ENCODE measurements around the gene CAMSAP1. TPM values are rescaled to one million over a fixed set of nuclear protein-coding genes. Genes with fewer than 3 reads are reported as not detected.

CAMSAP1 gene
- total RNA-seq, 1 experiment from 2014 or later, result 52.7 TPM

DNA sequence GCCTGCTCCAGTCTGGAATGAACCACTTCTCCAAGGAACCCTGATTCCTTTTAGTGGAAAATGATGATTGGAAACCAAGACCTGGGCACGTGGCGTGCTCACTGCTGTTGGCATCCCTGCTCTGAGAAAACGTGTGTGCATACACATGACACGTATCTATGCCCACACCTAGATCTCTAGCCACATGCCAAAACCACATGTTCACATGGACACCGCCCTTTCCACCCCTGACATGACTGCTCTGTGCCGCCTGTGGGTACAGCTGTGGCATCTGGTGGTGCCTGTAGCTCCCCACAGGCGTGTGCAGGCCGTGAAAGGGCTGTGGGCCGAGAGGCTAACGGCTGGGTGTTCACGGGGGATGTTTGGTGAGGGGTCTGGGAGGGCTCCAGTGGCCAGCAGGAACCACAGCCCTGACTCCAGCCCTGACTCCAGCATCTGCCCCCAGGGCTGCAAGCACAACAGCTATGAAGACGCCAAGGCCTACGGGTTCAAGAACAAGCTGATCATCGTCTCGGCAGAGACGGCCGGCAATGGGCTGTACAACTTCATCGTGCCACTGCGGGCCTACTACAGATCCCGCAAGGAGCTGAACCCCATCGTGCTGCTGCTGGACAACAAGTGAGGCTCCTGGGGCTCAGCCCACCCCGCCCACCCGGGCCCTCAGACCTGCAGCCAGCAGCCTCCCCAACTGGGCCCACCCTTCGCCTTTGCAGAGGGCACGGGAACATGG lies 130.3 kb downstream of the CAMSAP1 start:
- no peak overlapping the region for H2AFZ ChIP-seq (ENCODE audit: low read length)
- no peaks in the 10 kb centered on the region for H3K27me3 Mint-ChIP-seq (ENCODE audit: low read depth)

More for the DNA sequence above, 130.3 kb downstream of the CAMSAP1 start:
- H3K18ac ChIP-seq (ENCODE audit: insufficient read length, low read depth, low read length), result no peak overlapping the region
- peaks cover 2% of the 10 kb centered on the region for H4K20me1 ChIP-seq (ENCODE audit: control insufficient read depth, insufficient read depth, insufficient read length)
- H2AK5ac ChIP-seq (ENCODE audit: insufficient read length, low read length), result no peak overlapping the region
- H3K23ac ChIP-seq (ENCODE audit: insufficient read length, low read depth, low read length), result no peak overlapping the region
- no peaks in the 10 kb centered on the region for H3K27me3 ChIP-seq (ENCODE audit: insufficient read depth, low read length)
- WGBS (ENCODE audit: extremely low coverage, insufficient read length, low lambda C conversion rate), result no CpG with 5 or more reads among the region's 25 CpGs
- H4K8ac ChIP-seq (replicated peaks; ENCODE audit: insufficient read length, low read depth, low read length), result no peak overlapping the region
- no peak overlapping the region for H4K5ac ChIP-seq (ENCODE audit: insufficient read length, low read depth, low read length)
- no peaks in the 10 kb centered on the region for H3K9me3 ChIP-seq (ENCODE audit: control insufficient read depth, low read depth, low read length)
- H3K23me2 ChIP-seq (ENCODE audit: insufficient read length, low read depth, low read length, poor library complexity, severe bottlenecking), result no peaks in the 10 kb centered on the region
- no peaks in the 10 kb centered on the region for H3K79me1 ChIP-seq (ENCODE audit: insufficient read depth, low read depth, low read length, poor library complexity, severe bottlenecking)
- no peak overlapping the region for H2BK120ac ChIP-seq (ENCODE audit: low read depth, low read length, poor library complexity, severe bottlenecking)
- no peak for TF ChIP-seq CTCF (conservative IDR thresholded peaks at IDR 0.05)
- Mint-ChIP-seq H3K9me3 (no peaks in the 10 kb centered on the region), H3K4me1 (no peaks in the 10 kb centered on the region), H3K4me3 (no peak overlapping the region), H3K36me3 (ENCODE audit: insufficient read depth in 1 of 3, low read depth in 3 of 3) (no peaks in the 10 kb centered on the region), H3K27ac (no peak overlapping the region)
- H3K9ac ChIP-seq (ENCODE audit: extremely low read depth, insufficient read length, low read length), result no peak overlapping the region
- H3K4ac ChIP-seq (ENCODE audit: low read depth, low read length), result no peak overlapping the region
- H3T11ph ChIP-seq (ENCODE audit: low read length), result no peak overlapping the region
- H3K4me1 ChIP-seq (ENCODE audit: insufficient read depth, low read length), result no peaks in the 10 kb centered on the region
- H3K27ac ChIP-seq (ENCODE audit: insufficient read length, low read depth, low read length), result no peak overlapping the region
- DNase-seq, result no peak
- no peak overlapping the region for H3K4me2 ChIP-seq (ENCODE audit: insufficient read depth, insufficient read length, low read length)
- no peaks in the 10 kb centered on the region for H3K79me2 ChIP-seq (ENCODE audit: insufficient read depth, low read length)
- no peak overlapping the region for H2BK15ac ChIP-seq (ENCODE audit: low read depth, low read length)
- H2BK5ac ChIP-seq (ENCODE audit: insufficient read length, low read length), result no peak overlapping the region
- H3K56ac ChIP-seq (ENCODE audit: insufficient read length, low read depth, low read length), result no peak overlapping the region
- no peak overlapping the region for H4K91ac ChIP-seq (ENCODE audit: insufficient read length, low read depth, low read length)
- no peak overlapping the region for H2BK20ac ChIP-seq (ENCODE audit: low read depth, low read length, poor library complexity, severe bottlenecking)
- H2BK12ac ChIP-seq (ENCODE audit: insufficient read length, low read depth, low read length), result no peak overlapping the region
- H3K14ac ChIP-seq (ENCODE audit: insufficient read depth, low read length), result no peak overlapping the region

Data from H9 (cell line).